NOMO-1 treated with DMSO at 0.1 percent for 48 hours (cell line): ENCODE data around the gene HOXA3.

Experiments
- DNase-seq: peaks from one replicate; lab custom pipeline; 2025; ENCODE audit not compliant: unreplicated experiment; lab: John Stamatoyannopoulos, UW

The HOXA3 gene

GRCh38 chr7:27145914-27146412 lies 6.4 kb downstream of the HOXA3 start:
- DNase-seq, result no peak

DNA sequence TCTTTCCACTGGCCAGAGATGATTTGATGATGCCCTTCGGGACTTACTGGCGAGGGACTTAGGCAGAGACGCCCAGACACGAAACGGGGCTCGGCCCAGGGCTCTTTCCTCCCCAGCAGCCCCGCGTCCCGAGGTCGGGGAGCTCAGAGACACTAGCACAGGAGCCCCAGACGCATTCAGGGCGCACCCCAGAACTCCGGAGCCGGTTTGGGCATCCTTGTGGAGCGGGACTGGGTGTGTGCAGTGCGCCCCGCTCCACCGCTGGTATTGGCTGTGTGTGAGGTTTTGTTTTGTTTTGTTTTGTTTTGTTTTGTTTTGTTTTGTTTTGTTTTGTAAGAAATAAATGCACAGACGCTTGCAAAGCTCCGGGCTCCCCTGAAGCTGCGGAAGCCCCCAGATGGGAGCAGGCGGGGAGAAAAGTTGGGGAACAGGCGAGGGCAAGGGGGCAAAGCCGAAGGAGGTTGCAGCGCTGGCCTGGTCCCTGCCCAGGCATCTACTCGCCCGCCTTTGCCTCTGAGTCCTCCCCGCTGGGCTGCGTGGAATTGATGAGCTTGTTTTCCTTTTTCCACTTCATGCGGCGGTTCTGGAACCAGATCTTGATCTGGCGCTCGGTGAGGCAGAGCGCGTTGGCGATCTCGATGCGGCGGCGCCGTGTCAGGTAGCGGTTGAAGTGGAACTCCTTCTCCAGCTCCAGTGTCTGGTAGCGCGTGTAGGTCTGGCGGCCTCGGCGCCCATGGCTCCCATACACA lies 7.0 kb downstream of the HOXA3 start:
- DNase-seq, result no peak

DNA sequence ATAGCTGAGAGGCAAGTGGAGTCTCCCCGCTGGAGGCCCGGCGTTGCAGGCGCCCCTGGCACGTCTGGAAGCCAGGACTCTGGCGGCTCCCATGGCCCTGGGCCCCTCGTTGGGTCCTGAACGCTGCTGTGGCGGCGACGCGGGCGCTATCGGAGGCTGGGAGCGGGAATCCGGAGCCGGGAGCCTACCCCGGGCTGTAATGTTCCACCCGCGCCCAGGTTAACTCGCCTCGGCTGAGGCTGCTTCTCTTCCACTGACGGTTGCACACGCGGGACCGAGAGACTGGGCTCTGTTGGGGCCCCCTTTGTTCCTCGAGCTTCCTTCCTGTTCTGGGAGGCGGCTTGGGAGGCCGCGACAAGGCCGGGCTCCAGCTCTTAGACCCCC lies 7.6 kb downstream of the HOXA3 start:
- no peak for DNase-seq

DNA sequence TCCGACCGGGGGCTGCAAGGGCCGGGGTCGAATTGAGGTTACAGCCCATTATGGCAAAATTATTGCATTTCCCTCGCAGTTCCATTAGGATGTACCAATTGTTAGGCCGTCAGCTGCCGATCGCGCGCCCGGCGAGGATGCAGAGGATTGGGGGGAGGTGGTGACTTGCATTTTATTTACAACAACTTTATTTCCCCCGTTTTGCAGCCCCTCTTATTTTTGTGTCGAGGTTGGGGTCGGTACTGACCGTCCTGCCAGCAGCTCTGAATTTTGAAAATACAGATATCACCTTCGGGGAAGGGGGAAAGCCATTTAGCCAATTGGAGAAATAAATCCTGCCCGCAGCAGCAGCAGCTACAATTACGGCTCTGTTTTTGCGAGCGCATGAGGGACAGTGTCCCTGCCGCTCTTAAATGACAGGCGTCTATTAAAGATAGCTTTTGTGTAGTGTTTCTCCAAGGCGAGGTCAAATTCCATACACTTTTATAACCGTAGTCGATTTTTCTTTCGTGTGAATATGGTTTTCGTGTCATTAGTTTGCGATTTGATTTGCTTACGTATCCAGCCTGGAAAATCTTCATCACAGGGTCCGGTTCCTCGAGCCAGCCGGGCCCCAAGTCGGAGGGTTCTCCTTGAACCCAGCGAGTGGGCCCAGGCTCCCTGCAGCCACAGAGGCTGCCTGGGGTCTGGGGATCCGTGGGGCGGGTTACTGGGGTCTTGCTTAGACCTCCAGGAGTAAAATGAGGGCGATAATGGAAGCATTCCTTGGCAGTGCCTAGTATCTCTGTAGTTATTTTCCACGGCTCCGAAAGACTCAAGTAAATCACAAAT lies 8.2 kb downstream of the HOXA3 start:
- DNase-seq, result no peak

DNA sequence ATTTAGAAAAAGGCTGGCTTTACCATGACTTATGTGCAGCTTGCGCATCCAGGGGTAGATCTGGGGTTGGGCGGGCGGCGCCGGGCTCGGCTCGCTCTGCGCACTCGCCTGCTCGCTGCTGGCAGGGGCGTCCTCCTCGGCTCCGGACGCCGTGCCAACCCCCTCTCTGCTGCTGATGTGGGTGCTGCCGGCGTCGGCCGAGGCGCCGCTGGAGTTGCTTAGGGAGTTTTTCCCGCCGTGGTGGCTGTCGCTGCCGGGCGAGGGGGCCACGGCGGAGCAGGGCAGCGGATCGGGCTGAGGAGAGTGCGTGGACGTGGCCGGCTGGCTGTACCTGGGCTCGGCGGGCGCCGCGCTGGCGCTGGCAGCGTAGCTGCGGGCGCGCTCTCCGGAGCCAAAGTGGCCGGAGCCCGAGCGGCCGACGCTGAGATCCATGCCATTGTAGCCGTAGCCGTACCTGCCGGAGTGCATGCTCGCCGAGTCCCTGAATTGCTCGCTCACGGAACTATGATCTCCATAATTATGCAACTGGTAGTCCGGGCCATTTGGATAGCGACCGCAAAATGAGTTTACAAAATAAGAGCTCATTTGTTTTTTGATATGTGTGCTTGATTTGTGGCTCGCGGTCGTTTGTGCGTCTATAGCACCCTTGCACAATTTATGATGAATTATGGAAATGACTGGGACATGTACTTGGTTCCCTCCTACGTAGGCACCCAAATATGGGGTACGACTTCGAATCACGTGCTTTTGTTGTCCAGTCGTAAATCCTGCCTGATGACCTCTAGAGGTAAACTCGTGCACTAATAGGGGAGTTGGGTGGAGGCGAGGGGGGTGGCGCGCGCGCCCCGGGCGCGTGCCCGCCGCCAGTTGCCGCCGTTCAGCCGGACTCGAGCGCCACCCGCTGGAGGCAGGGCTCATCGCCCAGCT lies 9.1 kb downstream of the HOXA3 start, which contains the start of gene HOXA5:
Gene HOXA5 (minus strand): TSS at position 659 of the 927 bp plus-strand sequence. CDS start 74 bp downstream, at position 585.
- DNase-seq, result no peak

DNA sequence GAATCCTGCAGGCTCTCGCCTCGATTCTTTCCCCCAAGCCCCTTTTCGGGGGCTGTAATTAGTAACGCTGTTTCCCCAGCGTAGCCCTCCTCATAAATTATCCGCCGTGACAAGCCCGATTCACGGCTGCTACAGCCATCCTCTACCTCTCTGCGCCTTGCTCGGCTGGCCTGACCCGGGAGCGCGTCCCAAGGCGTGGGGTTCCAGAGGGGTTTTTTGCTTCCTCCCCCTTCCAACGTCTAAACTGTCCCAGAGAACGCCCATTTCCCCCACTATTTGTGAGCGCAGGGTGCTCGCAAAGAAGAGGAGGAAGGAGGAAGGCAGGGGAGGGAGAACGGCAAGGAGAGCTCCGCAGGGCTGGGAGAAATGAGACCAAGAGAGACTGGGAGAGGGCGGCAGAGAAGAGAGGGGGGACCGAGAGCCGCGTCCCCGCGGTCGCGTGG lies 9.8 kb downstream of the HOXA3 start:
- DNase-seq, result no peak

GRCh38 chr7:27141923-27142579 lies 10.3 kb downstream of the HOXA3 start:
- DNase-seq, result no peak

- DNase-seq, result no peak
Observed at GRCh38 chr7:27141137-27141922, 11.1 kb downstream of the HOXA3 start.

GRCh38 chr7:27140126-27140857 lies 12.1 kb downstream of the HOXA3 start:
- no peak for DNase-seq

- no peak for DNase-seq
Observed at GRCh38 chr7:27139334-27140125, 12.9 kb downstream of the HOXA3 start.

GRCh38 chr7:27138985-27139333 lies 13.4 kb downstream of the HOXA3 start:
- DNase-seq, result no peak

GRCh38 chr7:27138472-27138871 lies 13.9 kb downstream of the HOXA3 start:
- DNase-seq, result no peak

DNA sequence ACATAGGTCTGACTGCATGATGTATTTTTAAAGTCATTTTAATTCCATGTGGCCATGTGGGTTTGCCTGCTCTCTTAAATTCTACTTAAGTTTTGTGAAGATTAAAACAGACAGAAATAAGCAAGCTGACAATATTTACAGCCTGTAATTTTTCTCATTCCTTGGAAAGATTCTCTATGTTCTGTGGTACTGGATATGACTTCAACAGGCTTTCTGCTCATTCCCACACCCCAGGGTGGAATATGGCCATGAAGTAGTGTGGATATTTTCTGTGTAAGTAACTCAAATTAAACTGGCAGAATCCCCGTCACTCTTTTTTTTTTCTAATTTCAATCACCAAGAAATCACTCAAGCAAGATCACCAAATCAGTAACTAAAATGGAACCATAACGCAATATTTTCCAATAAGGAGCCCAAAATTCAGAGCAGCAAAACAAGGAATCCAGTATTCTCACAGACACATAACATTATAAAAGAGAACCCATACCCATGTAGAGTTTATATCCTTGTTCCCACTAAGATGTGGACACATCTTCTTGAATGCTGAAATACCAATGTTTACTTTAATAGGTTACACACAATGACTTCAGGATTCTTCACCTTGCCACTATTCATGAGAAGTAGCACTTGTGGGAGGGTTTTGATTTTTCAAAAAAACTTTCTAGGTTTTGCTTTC lies 14.6 kb downstream of the HOXA3 start:
- DNase-seq, result no peak

DNA sequence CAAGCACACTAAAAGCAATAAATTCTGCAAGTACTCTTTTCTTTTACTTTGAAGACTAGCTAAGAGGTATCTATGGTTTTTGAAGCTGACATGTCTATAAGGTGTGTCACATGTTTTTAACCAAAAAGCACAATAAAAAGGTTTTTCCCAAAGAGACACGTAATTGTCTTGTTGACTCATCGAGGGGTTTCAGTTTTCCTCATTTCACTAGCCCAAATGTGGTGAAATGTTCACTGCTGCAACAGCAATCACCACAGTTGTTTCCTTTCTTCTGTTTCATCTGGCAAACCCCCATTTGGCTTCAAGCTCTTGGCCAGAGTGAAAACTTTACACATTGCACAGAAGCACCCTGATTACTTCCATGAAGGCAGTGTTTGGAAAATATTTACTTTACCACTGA lies 18.0 kb downstream of the HOXA3 start:
- peak; percentile 45 for DNase-seq

GRCh38 chr7:27133409-27134231 lies 18.8 kb downstream of the HOXA3 start:
- DNase-seq, result no peak

DNA sequence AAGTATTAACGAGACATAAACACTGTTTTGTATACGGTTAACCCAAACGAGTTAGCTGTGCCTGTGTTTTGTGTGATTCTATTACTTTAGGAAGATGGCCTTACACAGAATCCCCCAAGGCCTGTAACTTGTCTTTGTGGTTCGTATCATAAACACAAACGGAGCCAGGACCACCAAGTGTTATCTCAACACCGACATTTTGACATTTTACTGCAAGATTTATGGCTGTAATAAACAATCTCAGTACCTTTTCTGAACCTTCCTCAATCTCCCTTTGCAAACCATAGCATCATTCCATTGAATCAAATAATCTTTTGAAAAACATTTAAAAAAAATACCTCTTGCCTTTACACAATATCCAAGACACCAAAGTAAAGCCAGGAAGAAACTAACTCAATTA lies 19.4 kb downstream of the HOXA3 start:
- DNase-seq, result no peak

DNA sequence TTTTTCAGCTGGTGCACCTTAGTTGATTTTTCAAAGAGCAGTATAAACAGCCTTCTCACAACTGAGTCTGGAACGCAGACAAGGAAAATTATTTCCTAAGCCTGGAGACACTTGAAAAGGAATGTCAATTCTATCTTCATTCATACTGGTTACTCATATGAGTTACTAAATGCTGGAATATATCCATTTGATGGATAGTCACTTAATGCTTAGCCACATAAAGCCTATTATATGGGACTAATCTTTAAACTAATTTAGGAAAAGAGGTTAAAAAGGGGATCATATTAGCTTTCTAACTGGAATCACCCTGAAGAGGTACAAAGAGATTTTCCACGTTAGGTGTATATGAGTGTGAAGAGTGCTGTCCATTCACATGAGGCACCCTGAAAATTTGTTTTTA lies 20.2 kb downstream of the HOXA3 start:
- DNase-seq, result no peak
